MCF 10A (cell line): ENCODE measurements around the gene C9. TPM values are rescaled to one million over a fixed set of nuclear protein-coding genes. Genes with fewer than 3 reads are reported as not detected.

Experiments used
- BruUV-seq: library from RNA; stranded (reverse); fragments of 400-500 nt; replicated peaks from 2 replicates; lab custom pipeline; 2021; lab: Mats Ljungman, UMichigan
- CTCF ChIA-PET: fragments of 300-600 bp; sonication (Branson Sonifier 250); formaldehyde crosslinking; extraction: SDS; loops from one replicate; lab custom pipeline; 2021; ENCODE audit warnings: antibody characterized with exemption, inconsistent platforms; lab: Yijun Ruan, JAX
- POLR2A ChIA-PET: fragments of 300-600, 350-650 bp; sonication (Branson Sonifier 250); formaldehyde crosslinking; extraction: SDS; loops from one replicate; lab custom pipeline; 2020; ENCODE audit warnings: antibody characterized with exemption, inconsistent platforms; lab: Yijun Ruan, JAX
- DNase-seq: peaks from one replicate; pipeline ENCODE4 v3.0.0-alpha.2; 2018; ENCODE audit not compliant: unreplicated experiment
- H3K27ac Mint-ChIP-seq: one replicate; pipeline ENCODE4 v1.8.0; 2022; ENCODE audit warnings: mild to moderate bottlenecking, low read depth, mixed read lengths; ENCODE audit not compliant: unreplicated experiment
- H3K27me3 Mint-ChIP-seq: one replicate; pipeline ENCODE4 v1.8.0; 2022; ENCODE audit warnings: mixed read lengths; ENCODE audit not compliant: insufficient read depth, unreplicated experiment
- H3K36me3 Mint-ChIP-seq: one replicate; pipeline ENCODE4 v1.8.0; 2022; ENCODE audit warnings: mild to moderate bottlenecking, moderate library complexity, mixed read lengths; ENCODE audit not compliant: insufficient read depth, unreplicated experiment
- H3K4me1 Mint-ChIP-seq: one replicate; pipeline ENCODE4 v1.8.0; 2022; ENCODE audit warnings: mixed read lengths; ENCODE audit not compliant: insufficient read depth, unreplicated experiment
- H3K4me3 Mint-ChIP-seq: one replicate; pipeline ENCODE4 v1.8.0; 2022; ENCODE audit warnings: mild to moderate bottlenecking, moderate library complexity, mixed read lengths; ENCODE audit not compliant: unreplicated experiment
- H3K9me3 Mint-ChIP-seq: one replicate; pipeline ENCODE4 v1.8.0; 2022; ENCODE audit warnings: mixed read lengths; ENCODE audit not compliant: unreplicated experiment
- intact Hi-C: fragments of 100-400 bp; cut with micrococcal nuclease; formaldehyde crosslinking; loops from 2 replicates; pipeline ENCODE4 v1.14.1; 2022
- total RNA-seq: library from RNA; stranded (reverse); gene quantifications from 2 replicates; pipeline ENCODE4 v1.2.3, GENCODE V29; 2022
- TF ChIP-seq, protein P1 (sequence below): fragments of 200-600 bp; IDR thresholded peaks from one replicate; pipeline ENCODE4 v1.8.0; 2022; ENCODE audit warnings: antibody characterized with exemption, mild to moderate bottlenecking; ENCODE audit not compliant: unreplicated experiment

C9 gene
- total RNA-seq, 1 experiment from 2014 or later: not detected

- H3K9me3 Mint-ChIP-seq: no peaks in the 10 kb centered on the region
- no peaks in the 10 kb centered on the region for H3K4me1 Mint-ChIP-seq
- TF ChIP-seq, protein P1, sequence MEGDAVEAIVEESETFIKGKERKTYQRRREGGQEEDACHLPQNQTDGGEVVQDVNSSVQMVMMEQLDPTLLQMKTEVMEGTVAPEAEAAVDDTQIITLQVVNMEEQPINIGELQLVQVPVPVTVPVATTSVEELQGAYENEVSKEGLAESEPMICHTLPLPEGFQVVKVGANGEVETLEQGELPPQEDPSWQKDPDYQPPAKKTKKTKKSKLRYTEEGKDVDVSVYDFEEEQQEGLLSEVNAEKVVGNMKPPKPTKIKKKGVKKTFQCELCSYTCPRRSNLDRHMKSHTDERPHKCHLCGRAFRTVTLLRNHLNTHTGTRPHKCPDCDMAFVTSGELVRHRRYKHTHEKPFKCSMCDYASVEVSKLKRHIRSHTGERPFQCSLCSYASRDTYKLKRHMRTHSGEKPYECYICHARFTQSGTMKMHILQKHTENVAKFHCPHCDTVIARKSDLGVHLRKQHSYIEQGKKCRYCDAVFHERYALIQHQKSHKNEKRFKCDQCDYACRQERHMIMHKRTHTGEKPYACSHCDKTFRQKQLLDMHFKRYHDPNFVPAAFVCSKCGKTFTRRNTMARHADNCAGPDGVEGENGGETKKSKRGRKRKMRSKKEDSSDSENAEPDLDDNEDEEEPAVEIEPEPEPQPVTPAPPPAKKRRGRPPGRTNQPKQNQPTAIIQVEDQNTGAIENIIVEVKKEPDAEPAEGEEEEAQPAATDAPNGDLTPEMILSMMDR: no peak
- CTCF ChIA-PET: interaction anchor here (0.6 to 5.5 kb wide), 3 partner anchors 8 to 168 kb away, joined by 3 to 28 read pairs (median 3); no protein-coding TSS in a partner anchor
- intact Hi-C loops: no loop called here
- no peaks in the 10 kb centered on the region for H3K27me3 Mint-ChIP-seq
- no peak for DNase-seq
- no peak overlapping the region for H3K4me3 Mint-ChIP-seq
- no TSS peak for BruUV-seq
- H3K27ac Mint-ChIP-seq: no peak overlapping the region
- H3K36me3 Mint-ChIP-seq: no peaks in the 10 kb centered on the region
- POLR2A ChIA-PET: interaction anchor here (0.6 kb wide), 1 partner anchor 9 kb away, joined by 3 read pairs; no protein-coding TSS in a partner anchor
Observed at GRCh38 chr5:39266442-39266841, 97.9 kb downstream of the C9 start.

DNA sequence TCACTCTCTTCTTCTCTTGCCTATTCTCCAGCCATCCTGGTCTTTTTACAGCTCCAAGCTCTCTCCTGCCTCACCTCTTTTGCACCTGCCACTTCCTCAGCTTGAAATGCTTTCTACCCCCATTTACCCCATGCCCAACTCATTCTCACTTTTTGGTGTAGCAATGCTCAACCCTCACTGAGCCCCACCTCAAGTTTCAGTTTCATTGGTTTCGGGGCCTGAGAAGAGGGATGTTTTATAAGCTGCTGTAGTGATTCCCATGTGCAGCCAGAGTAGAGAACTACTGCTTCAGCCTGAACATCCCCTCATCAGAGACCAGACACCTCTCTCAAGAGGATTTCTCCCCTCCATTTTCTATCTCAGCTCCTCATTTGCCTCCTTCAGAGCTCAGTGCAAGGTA is 99.8 kb downstream of the C9 start:
- H3K27me3 Mint-ChIP-seq: no peaks in the 10 kb centered on the region
- H3K9me3 Mint-ChIP-seq: no peaks in the 10 kb centered on the region
- no peak for DNase-seq
- intact Hi-C loops: no loop called here
- no TSS peak for BruUV-seq
- ChIA-PET POLR2A (no interaction called here), CTCF (interaction anchor here (0.6 to 5.5 kb wide), 6 partner anchors 9 to 307 kb away, joined by 3 to 28 read pairs (median 4); no protein-coding TSS in a partner anchor)
- peaks cover 5% of the 10 kb centered on the region for H3K4me1 Mint-ChIP-seq
- no peak overlapping the region for H3K4me3 Mint-ChIP-seq
- H3K27ac Mint-ChIP-seq: no peak overlapping the region
- TF ChIP-seq, protein P1: no peak
- H3K36me3 Mint-ChIP-seq: no peaks in the 10 kb centered on the region

DNA sequence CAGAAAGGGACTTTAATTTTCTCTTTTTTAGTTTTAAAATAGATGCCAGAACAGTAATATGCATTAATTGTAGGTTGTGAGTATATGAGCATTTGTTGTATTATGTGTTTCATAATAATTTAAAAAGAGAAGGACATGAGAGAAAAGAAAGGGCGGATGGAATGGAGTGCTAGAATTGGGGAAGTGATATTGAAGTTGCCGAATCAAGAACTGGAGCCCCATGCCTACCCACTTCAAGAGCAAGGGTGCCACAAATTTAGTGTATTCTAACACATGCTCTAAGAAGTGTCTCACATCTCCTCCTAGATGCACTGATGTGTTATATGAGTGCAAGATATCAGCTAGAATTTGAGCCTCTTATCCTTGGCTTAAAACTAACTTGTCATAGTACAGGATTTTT is 101.3 kb downstream of the C9 start:
- CTCF ChIA-PET: interaction anchor here (0.6 kb wide), 1 partner anchor 165 kb away, joined by 3 read pairs; no protein-coding TSS in a partner anchor
- Mint-ChIP-seq H3K9me3 (no peaks in the 10 kb centered on the region), H3K36me3 (no peaks in the 10 kb centered on the region), H3K27me3 (no peaks in the 10 kb centered on the region), H3K27ac (no peak overlapping the region), H3K4me1 (peaks cover 5% of the 10 kb centered on the region), H3K4me3 (no peak overlapping the region)
- no peak for DNase-seq
- no TSS peak for BruUV-seq
- intact Hi-C loops: no loop called here
- POLR2A ChIA-PET: interaction anchor here (0.7 kb wide), 1 partner anchor 160 kb away, joined by 3 read pairs; no protein-coding TSS in a partner anchor
- TF ChIP-seq, protein P1: no peak

GRCh38 chr5:39260095-39260494 is 104.2 kb downstream of the C9 start:
- peaks cover 23% of the 10 kb centered on the region for H3K4me1 Mint-ChIP-seq
- CTCF ChIA-PET: interaction anchor here (0.7 to 0.8 kb wide), 3 partner anchors 11 to 526 kb away, joined by 3 to 6 read pairs (median 3); no protein-coding TSS in a partner anchor

More at GRCh38 chr5:39260095-39260494, 104.2 kb downstream of the C9 start:
- TF ChIP-seq, protein P1: no peak
- H3K27ac Mint-ChIP-seq: no peak overlapping the region
- BruUV-seq: no TSS peak
- intact Hi-C loops: no loop called here
- no peaks in the 10 kb centered on the region for H3K9me3 Mint-ChIP-seq
- DNase-seq: no peak
- H3K27me3 Mint-ChIP-seq: no peaks in the 10 kb centered on the region
- H3K4me3 Mint-ChIP-seq: no peak overlapping the region
- H3K36me3 Mint-ChIP-seq: no peaks in the 10 kb centered on the region
- POLR2A ChIA-PET: interaction anchor here (0.5 to 1.1 kb wide), 2 partner anchors 30 to 116 kb away, joined by 3 read pairs; no protein-coding TSS in a partner anchor
